HL-60 (cell line): ENCODE data around the gene KIAA1549.

Source experiments
- DNase-seq, 2 experiments: peaks; one replicate each; pipeline ENCODE4 v3.0.0-alpha.2; 2010 to 2020; ENCODE audit warnings: low read depth in 1 of 2, low spot score in 1 of 2
- H3K27ac ChIP-seq: fragments of 250-450 bp; sonication (Bioruptor Pico); replicated peaks from 2 replicates; pipeline ENCODE4 v1.5.1; 2020; ENCODE audit warnings: mild to moderate bottlenecking, moderate library complexity
- H3K27me3 ChIP-seq: fragments of 250-450 bp; sonication (Bioruptor Pico); 2 replicates; pipeline ENCODE4 v1.5.1; 2021; ENCODE audit warnings: mild to moderate bottlenecking, moderate library complexity; ENCODE audit not compliant: insufficient read depth, poor library complexity, severe bottlenecking
- H3K4me3 ChIP-seq: replicated peaks from 2 replicates; pipeline ENCODE4 v1.5.1; 2011; ENCODE audit warnings: mild to moderate bottlenecking, control low read depth, low read length; ENCODE audit not compliant: insufficient read depth
- CTCF ChIP-seq: IDR thresholded peaks from one replicate; pipeline ENCODE4 v1.5.1; 2011; ENCODE audit warnings: low read length, control low read depth, inconsistent platforms; ENCODE audit not compliant: insufficient read depth
- GABPA ChIP-seq: IDR thresholded peaks from 2 replicates; pipeline ENCODE4 v1.6.1; 2012; ENCODE audit warnings: low read depth
- POLR2AphosphoS5 ChIP-seq: IDR thresholded peaks from 2 replicates; pipeline ENCODE4 v1.6.1; 2012; ENCODE audit warnings: low read depth
- SPI1 ChIP-seq: IDR thresholded peaks from 2 replicates; pipeline ENCODE4 v1.6.1; 2012; ENCODE audit warnings: low read depth, mild to moderate bottlenecking, borderline replicate concordance
- TF ChIP-seq, protein P1 (sequence below): IDR thresholded peaks from 2 replicates; pipeline ENCODE4 v1.6.1; 2012; ENCODE audit warnings: low read depth; ENCODE audit not compliant: insufficient replicate concordance

The KIAA1549 gene

GRCh38 chr7:138903859-138904435, 77.2 kb downstream of the KIAA1549 start:
- no peak for DNase-seq
- no peaks in the 10 kb centered on the region for H3K27me3 ChIP-seq
- H3K27ac ChIP-seq, result no peak overlapping the region
- no peak overlapping the region for H3K4me3 ChIP-seq
- no peak for TF ChIP-seq SPI1
- TF ChIP-seq, protein P1, sequence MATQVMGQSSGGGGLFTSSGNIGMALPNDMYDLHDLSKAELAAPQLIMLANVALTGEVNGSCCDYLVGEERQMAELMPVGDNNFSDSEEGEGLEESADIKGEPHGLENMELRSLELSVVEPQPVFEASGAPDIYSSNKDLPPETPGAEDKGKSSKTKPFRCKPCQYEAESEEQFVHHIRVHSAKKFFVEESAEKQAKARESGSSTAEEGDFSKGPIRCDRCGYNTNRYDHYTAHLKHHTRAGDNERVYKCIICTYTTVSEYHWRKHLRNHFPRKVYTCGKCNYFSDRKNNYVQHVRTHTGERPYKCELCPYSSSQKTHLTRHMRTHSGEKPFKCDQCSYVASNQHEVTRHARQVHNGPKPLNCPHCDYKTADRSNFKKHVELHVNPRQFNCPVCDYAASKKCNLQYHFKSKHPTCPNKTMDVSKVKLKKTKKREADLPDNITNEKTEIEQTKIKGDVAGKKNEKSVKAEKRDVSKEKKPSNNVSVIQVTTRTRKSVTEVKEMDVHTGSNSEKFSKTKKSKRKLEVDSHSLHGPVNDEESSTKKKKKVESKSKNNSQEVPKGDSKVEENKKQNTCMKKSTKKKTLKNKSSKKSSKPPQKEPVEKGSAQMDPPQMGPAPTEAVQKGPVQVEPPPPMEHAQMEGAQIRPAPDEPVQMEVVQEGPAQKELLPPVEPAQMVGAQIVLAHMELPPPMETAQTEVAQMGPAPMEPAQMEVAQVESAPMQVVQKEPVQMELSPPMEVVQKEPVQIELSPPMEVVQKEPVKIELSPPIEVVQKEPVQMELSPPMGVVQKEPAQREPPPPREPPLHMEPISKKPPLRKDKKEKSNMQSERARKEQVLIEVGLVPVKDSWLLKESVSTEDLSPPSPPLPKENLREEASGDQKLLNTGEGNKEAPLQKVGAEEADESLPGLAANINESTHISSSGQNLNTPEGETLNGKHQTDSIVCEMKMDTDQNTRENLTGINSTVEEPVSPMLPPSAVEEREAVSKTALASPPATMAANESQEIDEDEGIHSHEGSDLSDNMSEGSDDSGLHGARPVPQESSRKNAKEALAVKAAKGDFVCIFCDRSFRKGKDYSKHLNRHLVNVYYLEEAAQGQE, result no peak
- no peak for TF ChIP-seq GABPA
- TF ChIP-seq POLR2AphosphoS5, result no peak

GRCh38 chr7:138903186-138903820, 77.9 kb downstream of the KIAA1549 start:
- Histone ChIP-seq H3K27me3 (no peaks in the 10 kb centered on the region), H3K27ac (no peak overlapping the region), H3K4me3 (no peak overlapping the region)
- no peak for TF ChIP-seq CTCF
- TF ChIP-seq, protein P1, result no peak
- no peak for TF ChIP-seq GABPA
- no peak for TF ChIP-seq SPI1
- TF ChIP-seq POLR2AphosphoS5, result no peak
- DNase-seq, result no peak

GRCh38 chr7:138902161-138902560, 79.0 kb downstream of the KIAA1549 start:
- Histone ChIP-seq H3K27me3 (no peaks in the 10 kb centered on the region), H3K4me3 (no peak overlapping the region), H3K27ac (no peak overlapping the region)
- DNase-seq, result no peak
- TF ChIP-seq CTCF (no peak), POLR2AphosphoS5 (no peak), SPI1 (no peak)
- TF ChIP-seq, protein P1, result no peak
